ENCODE data around the gene UBE2G2. TPM values are rescaled to one million over a fixed set of nuclear protein-coding genes. Genes with fewer than 3 reads are reported as not detected.

Gene UBE2G2
- total and polyA plus RNA-seq, 8 donors: 30.6 to 116 (median 66.2) TPM

DNA sequence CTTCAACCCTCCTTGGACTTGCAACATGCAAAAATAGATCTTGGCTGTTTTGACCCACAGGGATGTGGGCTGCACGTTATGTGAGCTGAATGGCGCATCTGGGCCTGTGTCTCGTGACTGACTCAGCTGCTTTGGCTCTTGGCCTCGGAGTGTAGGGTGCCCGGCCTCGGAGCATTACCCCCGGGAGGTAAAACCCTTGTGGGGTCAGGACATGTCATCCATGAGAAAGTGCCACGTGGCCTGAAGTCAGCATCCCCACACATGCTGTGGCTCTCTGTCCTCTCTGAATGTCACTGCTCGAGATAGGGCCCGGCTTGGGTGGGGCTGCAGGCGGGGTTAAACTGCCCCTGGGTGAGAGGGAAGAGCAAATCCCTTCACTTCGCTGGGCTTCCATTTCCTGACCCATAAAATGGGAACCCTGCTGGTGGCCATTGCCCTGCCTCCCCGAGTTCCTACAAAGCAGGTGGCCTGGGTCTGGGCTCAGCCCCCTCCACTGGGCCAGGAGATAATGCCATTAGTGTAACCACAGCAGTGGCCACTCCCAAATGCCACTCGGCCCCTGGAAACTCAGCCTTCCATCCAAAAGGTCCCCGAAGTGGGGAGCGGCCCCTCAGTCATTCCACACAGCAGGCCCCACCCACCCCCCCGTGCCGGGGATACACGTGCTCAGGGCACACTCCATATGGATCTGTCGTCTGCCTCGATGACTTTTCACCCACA is 67.4 kb downstream of the UBE2G2 start:
- no peak overlapping the region for H3K4me3 ChIP-seq
- H3K4me1 ChIP-seq: no peaks in the 10 kb centered on the region
- peaks cover 0 to 30% (median 0%) of the 10 kb centered on the region in 3 donors for H3K27me3 ChIP-seq
- peaks cover 0 to 34% (median 25%) of the 10 kb centered on the region in 4 donors for H3K9me3 ChIP-seq
- no peak for DNase-seq
- TF ChIP-seq EP300 (IDR thresholded peaks at IDR 0.05) (no peak), POLR2A (IDR thresholded peaks at IDR 0.05) (no peak), POLR2AphosphoS5 (IDR thresholded peaks at IDR 0.05) (no peak)
- TF ChIP-seq, protein P1, sequence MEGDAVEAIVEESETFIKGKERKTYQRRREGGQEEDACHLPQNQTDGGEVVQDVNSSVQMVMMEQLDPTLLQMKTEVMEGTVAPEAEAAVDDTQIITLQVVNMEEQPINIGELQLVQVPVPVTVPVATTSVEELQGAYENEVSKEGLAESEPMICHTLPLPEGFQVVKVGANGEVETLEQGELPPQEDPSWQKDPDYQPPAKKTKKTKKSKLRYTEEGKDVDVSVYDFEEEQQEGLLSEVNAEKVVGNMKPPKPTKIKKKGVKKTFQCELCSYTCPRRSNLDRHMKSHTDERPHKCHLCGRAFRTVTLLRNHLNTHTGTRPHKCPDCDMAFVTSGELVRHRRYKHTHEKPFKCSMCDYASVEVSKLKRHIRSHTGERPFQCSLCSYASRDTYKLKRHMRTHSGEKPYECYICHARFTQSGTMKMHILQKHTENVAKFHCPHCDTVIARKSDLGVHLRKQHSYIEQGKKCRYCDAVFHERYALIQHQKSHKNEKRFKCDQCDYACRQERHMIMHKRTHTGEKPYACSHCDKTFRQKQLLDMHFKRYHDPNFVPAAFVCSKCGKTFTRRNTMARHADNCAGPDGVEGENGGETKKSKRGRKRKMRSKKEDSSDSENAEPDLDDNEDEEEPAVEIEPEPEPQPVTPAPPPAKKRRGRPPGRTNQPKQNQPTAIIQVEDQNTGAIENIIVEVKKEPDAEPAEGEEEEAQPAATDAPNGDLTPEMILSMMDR (IDR thresholded peaks at IDR 0.05): no peak
- no peaks in the 10 kb centered on the region for H3K36me3 ChIP-seq
- 79 to 87% (median 85%) methylated on average over 16 to 21 of the region's 21 CpGs for WGBS, 5 donors
- H3K27ac ChIP-seq: no peak overlapping the region
- intact Hi-C loops (cut with DNase I; ENCODE audit: low total_unique reads): no loop called here

DNA sequence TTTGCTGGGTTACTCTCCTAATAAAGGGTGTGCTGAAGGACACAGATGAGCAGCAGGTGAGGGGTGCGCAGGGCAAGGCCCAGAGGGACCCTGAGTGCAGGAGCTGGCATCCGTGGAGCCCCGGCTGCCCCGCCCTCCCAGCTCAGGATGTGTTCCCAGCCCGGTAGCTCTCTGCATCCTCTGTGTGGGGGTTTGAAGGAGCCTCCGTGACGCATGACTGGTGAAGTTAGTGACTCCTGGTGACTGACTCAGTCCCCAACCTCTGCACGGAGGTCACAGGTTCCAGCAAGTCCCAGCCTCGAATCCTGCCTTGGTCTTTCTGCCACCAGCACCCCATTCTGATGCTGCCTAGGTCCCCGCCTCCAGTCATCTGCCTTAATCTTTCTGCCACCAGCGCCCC is 68.7 kb downstream of the UBE2G2 start:
- TF ChIP-seq EP300 (IDR thresholded peaks at IDR 0.05) (no peak), POLR2AphosphoS5 (IDR thresholded peaks at IDR 0.05) (no peak), POLR2A (IDR thresholded peaks at IDR 0.05) (no peak)
- TF ChIP-seq, protein P1 (IDR thresholded peaks at IDR 0.05): no peak
- H3K4me3 ChIP-seq: no peak overlapping the region
- H3K36me3 ChIP-seq: no peaks in the 10 kb centered on the region
- H3K4me1 ChIP-seq: no peaks in the 10 kb centered on the region
- intact Hi-C loops (cut with DNase I; ENCODE audit: low total_unique reads): no loop called here
- no peak overlapping the region for H3K27ac ChIP-seq
- 74 to 88% (median 81%) methylated on average over 8 to 11 of the region's 11 CpGs for WGBS, 5 donors
- peaks cover 0 to 21% (median 17%) of the 10 kb centered on the region in 4 donors for H3K9me3 ChIP-seq
- no peak for DNase-seq
- peaks cover 0 to 35% (median 3%) of the 10 kb centered on the region in 3 donors for H3K27me3 ChIP-seq

DNA sequence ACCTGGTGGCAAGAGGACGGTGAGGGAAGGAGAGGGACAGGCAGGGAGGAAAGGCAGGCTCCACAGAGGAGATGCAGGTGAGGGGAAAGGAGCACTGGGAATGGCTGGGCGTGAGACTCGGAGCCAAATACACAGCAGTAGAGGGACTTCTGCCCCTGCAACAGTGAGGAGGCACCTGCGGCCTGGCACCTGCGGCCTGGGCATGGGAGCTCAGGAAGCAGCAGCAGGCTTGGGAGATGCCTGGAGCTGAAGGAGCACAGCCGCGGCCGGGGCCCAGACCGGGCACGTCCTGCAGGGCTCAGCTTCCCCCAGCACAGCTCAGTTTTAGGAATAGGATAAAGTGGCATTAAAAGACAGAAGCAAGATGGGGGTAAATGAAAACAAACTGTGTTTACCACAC is 69.4 kb downstream of the UBE2G2 start:
- no peaks in the 10 kb centered on the region for H3K4me1 ChIP-seq
- no peaks in the 10 kb centered on the region for H3K36me3 ChIP-seq
- DNase-seq: no peak
- peaks cover 0 to 14% (median 10%) of the 10 kb centered on the region in 4 donors for H3K9me3 ChIP-seq
- WGBS, 5 donors: 88 to 95% (median 92%) methylated on average over 10 of the region's 10 CpGs
- peaks cover 0 to 42% (median 10%) of the 10 kb centered on the region in 3 donors for H3K27me3 ChIP-seq
- H3K4me3 ChIP-seq: no peak overlapping the region
- intact Hi-C loops (cut with DNase I; ENCODE audit: low total_unique reads): no loop called here
- no peak for TF ChIP-seq EP300 (IDR thresholded peaks at IDR 0.05)
- TF ChIP-seq POLR2A (IDR thresholded peaks at IDR 0.05): no peak
- TF ChIP-seq POLR2AphosphoS5 (IDR thresholded peaks at IDR 0.05): no peak
- TF ChIP-seq, protein P1 (IDR thresholded peaks at IDR 0.05): no peak
- H3K27ac ChIP-seq: no peak overlapping the region

DNA sequence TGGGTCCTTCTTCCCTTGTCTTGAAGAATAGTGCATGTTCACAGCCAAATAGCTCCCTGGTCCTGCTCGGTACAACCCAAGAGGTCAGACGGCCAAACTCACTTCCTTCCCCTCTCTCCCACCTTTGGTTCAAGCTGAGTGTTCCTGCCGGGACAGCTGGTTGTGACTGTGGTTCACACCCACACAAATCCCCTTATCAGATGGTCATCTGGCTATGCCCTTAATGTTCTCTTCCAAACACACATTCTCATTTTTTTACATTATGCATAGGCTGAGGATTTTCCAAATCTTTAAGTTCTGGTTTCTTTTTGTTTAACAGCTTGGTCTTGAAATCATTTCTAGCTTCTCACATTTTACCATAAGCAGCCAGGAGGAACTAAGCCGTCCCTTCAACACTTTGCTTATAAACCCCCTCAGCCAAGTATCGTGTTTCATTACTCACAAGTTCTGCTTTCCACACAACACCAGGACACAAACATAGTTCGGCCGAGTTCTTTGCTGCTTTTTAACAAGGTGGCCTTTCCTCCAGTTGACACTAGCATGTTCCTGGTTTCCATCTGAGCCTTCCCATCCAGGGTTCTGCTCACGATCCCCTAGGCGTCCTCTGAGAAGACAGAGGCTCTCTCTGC is 70.6 kb downstream of the UBE2G2 start:
- intact Hi-C loops (cut with DNase I; ENCODE audit: low total_unique reads): no loop called here
- 60 to 72% (median 66%) methylated on average over 9 of the region's 9 CpGs for WGBS, 5 donors
- TF ChIP-seq, protein P1 (IDR thresholded peaks at IDR 0.05): no peak
- TF ChIP-seq POLR2AphosphoS5 (IDR thresholded peaks at IDR 0.05) (no peak), POLR2A (IDR thresholded peaks at IDR 0.05) (no peak), EP300 (IDR thresholded peaks at IDR 0.05) (no peak)

More for the DNA sequence above, 70.6 kb downstream of the UBE2G2 start:
- peaks cover 0 to 54% (median 10%) of the 10 kb centered on the region in 3 donors for H3K27me3 ChIP-seq
- H3K9me3 ChIP-seq: peaks cover 0 to 2% (median 0%) of the 10 kb centered on the region in 4 donors
- no peak overlapping the region for H3K4me3 ChIP-seq
- H3K27ac ChIP-seq: no peak overlapping the region
- no peaks in the 10 kb centered on the region for H3K4me1 ChIP-seq
- DNase-seq: no peak
- no peaks in the 10 kb centered on the region for H3K36me3 ChIP-seq

Measured in stomach (tissue), 9 donors.